ENCODE results near the gene REEP1.

Gene REEP1

GRCh38 chr2:86323273-86324021 is 14.0 kb downstream of the REEP1 start:
- DNase-seq (ENCODE audit: insufficient read length, low spot score) (no peak), FAIRE-seq (no peak)
- no peak for TF ChIP-seq CTCF (IDR thresholded peaks at IDR 0.05; ENCODE audit: insufficient read depth, missing control alignments)

GRCh38 chr2:86319700-86320580 is 17.5 kb downstream of the REEP1 start:
- TF ChIP-seq CTCF (IDR thresholded peaks at IDR 0.05; ENCODE audit: insufficient read depth, missing control alignments), result no peak
- no peak for DNase-seq (ENCODE audit: insufficient read length, low spot score)
- FAIRE-seq, result no peak

GRCh38 chr2:86315084-86315483 is 22.3 kb downstream of the REEP1 start:
- no peak for FAIRE-seq
- no peak for DNase-seq (ENCODE audit: insufficient read length, low spot score)
- TF ChIP-seq CTCF (IDR thresholded peaks at IDR 0.05; ENCODE audit: insufficient read depth, missing control alignments), result no peak

DNA sequence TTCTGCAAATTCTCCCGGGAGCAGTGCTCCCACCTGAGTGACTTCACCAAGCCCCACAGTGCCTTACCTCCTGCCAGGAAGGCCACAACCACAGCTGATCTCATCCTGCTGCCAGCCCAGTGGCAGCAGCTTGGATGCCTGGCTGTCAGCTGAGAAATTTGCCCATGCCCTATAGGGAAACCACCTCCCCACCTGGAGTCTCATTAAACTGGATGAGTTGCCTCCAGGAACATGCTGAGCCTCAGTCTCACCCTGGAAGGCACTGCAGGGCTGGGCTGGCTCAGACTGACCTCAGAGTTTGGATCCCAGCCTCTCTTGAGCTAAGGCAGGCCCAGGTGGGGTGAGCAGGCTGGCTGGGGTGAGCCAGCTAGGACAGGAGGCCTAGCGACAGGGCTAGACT is 23.3 kb downstream of the REEP1 start:
- DNase-seq (ENCODE audit: insufficient read length, low spot score), result no peak
- no peak for FAIRE-seq
- no peak for TF ChIP-seq CTCF (IDR thresholded peaks at IDR 0.05; ENCODE audit: insufficient read depth, missing control alignments)

DNA sequence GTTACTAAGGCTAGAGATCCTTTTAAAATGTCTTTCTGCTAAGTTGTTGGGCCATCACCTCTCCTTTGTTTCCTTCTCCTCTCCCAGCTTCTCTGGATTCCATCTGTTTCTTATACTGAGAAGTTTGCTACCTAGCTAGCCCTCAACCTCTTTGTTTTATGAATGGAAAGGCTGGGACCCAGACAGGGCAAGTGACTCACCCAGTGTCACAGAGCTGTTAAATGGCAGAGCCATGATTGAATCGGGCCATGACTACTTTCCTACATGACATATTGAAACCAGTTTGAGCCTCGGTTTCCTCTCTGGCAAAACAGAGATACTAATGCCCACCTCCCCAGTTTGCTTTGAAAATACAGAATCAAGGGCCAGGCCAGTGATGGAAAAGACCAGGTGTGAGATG is 24.1 kb downstream of the REEP1 start:
- FAIRE-seq (no peak), DNase-seq (ENCODE audit: insufficient read length, low spot score) (no peak)
- TF ChIP-seq CTCF (IDR thresholded peaks at IDR 0.05; ENCODE audit: insufficient read depth, missing control alignments), result no peak

GRCh38 chr2:86311879-86312278 is 25.5 kb downstream of the REEP1 start:
- no peak for FAIRE-seq
- no peak for TF ChIP-seq CTCF (IDR thresholded peaks at IDR 0.05; ENCODE audit: insufficient read depth, missing control alignments)
- no peak for DNase-seq (ENCODE audit: insufficient read length, low spot score)

DNA sequence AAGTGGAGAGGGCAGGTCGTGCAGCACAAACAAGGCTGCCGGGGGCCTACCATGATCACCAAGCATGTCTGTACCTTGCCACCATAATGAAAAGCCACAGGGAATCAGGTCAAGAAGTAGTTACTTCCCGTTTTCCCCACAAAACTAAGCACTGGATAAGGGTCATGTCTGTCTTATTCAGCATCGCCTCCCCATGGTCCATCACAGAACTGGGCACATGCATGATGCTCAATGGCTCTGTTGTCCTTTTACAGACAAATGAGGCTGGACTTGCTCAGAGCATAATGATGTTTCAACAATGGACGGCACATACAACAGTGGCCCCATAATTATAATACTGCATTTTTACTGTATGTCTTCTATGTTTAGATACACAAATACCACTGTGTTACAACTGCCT is 27.5 kb downstream of the REEP1 start:
- no peak for FAIRE-seq
- TF ChIP-seq CTCF (IDR thresholded peaks at IDR 0.05; ENCODE audit: insufficient read depth, missing control alignments), result no peak
- DNase-seq (ENCODE audit: insufficient read length, low spot score), result no peak
